Measurements from ENCODE around the gene ABI2. TPM values are rescaled to one million over a fixed set of nuclear protein-coding genes. Genes with fewer than 3 reads are reported as not detected.

The ABI2 gene
- total and polyA plus RNA-seq, 2 of the 4 experiments (the other 2 are of a cell fraction) = 35.7 to 54.0 TPM

- Histone ChIP-seq H3K79me1 (ENCODE audit: low read depth in 1 of 2, low read length in 2 of 2) (peaks cover 16 to 32% of the 10 kb centered on the region in 2 experiments), H4K8ac (ENCODE audit: low read depth in 2 of 2, low read length in 2 of 2) (no peak overlapping the region), H3K27ac (ENCODE audit: insufficient read depth, low read length) (no peak overlapping the region), H3K9me1 (ENCODE audit: insufficient read depth, low read length) (0 out of 2 replicates have a peak, but pooled peaks cover 1% of the 10 kb centered on the region), H3K14ac (replicated peaks; ENCODE audit: low read depth, low read length) (no peak overlapping the region), H4K91ac (ENCODE audit: insufficient read depth, low read depth, low read length) (no peak overlapping the region), H2AK9ac (replicated peaks; ENCODE audit: low read depth, low read length, poor library complexity) (no peak overlapping the region), H3K18ac (ENCODE audit: low read depth, low read length) (no peak overlapping the region), H3K9me3 (ENCODE audit: control insufficient read depth, insufficient read depth, low read length) (no peaks in the 10 kb centered on the region), H2BK15ac (ENCODE audit: low read depth, low read length) (no peak overlapping the region), H2AFZ (replicated peaks; ENCODE audit: low read length, poor library complexity) (no peak overlapping the region), H4K20me1 (ENCODE audit: insufficient read depth, low read length) (no peaks in the 10 kb centered on the region), H2BK120ac (ENCODE audit: low read depth, low read length) (no peak overlapping the region), H3K4me1 (ENCODE audit: control insufficient read depth, insufficient read depth, low read length) (no peaks in the 10 kb centered on the region), H3K4ac (ENCODE audit: low read depth, low read length) (no peak overlapping the region), H2AK5ac (ENCODE audit: low read depth, low read length) (no peak overlapping the region), H3K4me3 (ENCODE audit: insufficient read depth, low read depth, low read length) (no peak overlapping the region), H2BK20ac (ENCODE audit: low read depth, low read length) (no peak overlapping the region), H4K5ac (ENCODE audit: low read depth, low read length) (no peak overlapping the region), H3K56ac (ENCODE audit: extremely low read depth, insufficient read depth, low read length) (no peak overlapping the region), H3K4me2 (ENCODE audit: low read depth, low read length) (no peak overlapping the region), H3K36me3 (ENCODE audit: control insufficient read depth, insufficient read depth, low read length) (0 out of 2 replicates have a peak, but pooled peaks cover 2% of the 10 kb centered on the region), H3K9ac (ENCODE audit: low read depth, low read length) (no peak overlapping the region), H2BK5ac (ENCODE audit: low read depth, low read length, poor library complexity, severe bottlenecking) (no peak overlapping the region), H3K27me3 (ENCODE audit: control insufficient read depth, insufficient read depth, low read length) (no peaks in the 10 kb centered on the region), H3K23ac (ENCODE audit: low read depth, low read length) (no peak overlapping the region)
- no peak for ATAC-seq (ENCODE audit: low read depth)
- BruUV-seq (replicated peaks) = no TSS peak
- POLR2A ChIA-PET (ENCODE audit: unreplicated experiment) = no interaction called here
- TF ChIP-seq RCOR1 (IDR thresholded peaks at IDR 0.05; ENCODE audit: insufficient replicate concordance, low read length) = no peak
- no peak for TF ChIP-seq FOS (IDR thresholded peaks at IDR 0.05; ENCODE audit: low read depth, low read length)
- TF ChIP-seq RFX5 (IDR thresholded peaks at IDR 0.05; ENCODE audit: low read depth, low read length) = no peak
- no peak for TF ChIP-seq RAD21 (IDR thresholded peaks at IDR 0.05; ENCODE audit: low read length)
- no peak for TF ChIP-seq MAZ (IDR thresholded peaks at IDR 0.05; ENCODE audit: borderline replicate concordance, low read depth, low read length)
- TF ChIP-seq NFE2L2 (IDR thresholded peaks at IDR 0.05; ENCODE audit: low read depth, low read length) = no peak
- no peak for TF ChIP-seq USF2 (IDR thresholded peaks at IDR 0.05; ENCODE audit: low read depth, low read length)
- TF ChIP-seq SMC3 (IDR thresholded peaks at IDR 0.05; ENCODE audit: low read depth, low read length) = no peak
- no peak for TF ChIP-seq ELK1 (IDR thresholded peaks at IDR 0.05; ENCODE audit: borderline replicate concordance, low read depth, low read length)
- no peak for TF ChIP-seq CEBPB (IDR thresholded peaks at IDR 0.05; ENCODE audit: low read depth, low read length)
- no peak for TF ChIP-seq BHLHE40 (IDR thresholded peaks at IDR 0.05; ENCODE audit: low read depth, low read length)
- TF ChIP-seq MAFK (IDR thresholded peaks at IDR 0.05; ENCODE audit: low read depth, low read length) = no peak
- no peak for TF ChIP-seq MXI1 (IDR thresholded peaks at IDR 0.05; ENCODE audit: borderline replicate concordance, low read depth, low read length)
- TF ChIP-seq CTCF (conservative IDR thresholded peaks at IDR 0.05; ENCODE audit: low read depth, low read length) = no peak
- TF ChIP-seq POLR2A (IDR thresholded peaks at IDR 0.05; ENCODE audit: low read depth, low read length) = no peak
- no peak for TF ChIP-seq CHD1 (IDR thresholded peaks at IDR 0.05; ENCODE audit: low read depth, low read length)
- dilution Hi-C loops (cut with HindIII; ENCODE audit: low sequenced_read_pairs, unreplicated experiment) (no loop called here), in situ Hi-C loops (cut with MboI; ENCODE audit: low sequenced_read_pairs) (no loop called here), intact Hi-C loops (cut with micrococcal nuclease) (no loop called here)
- CTCF ChIA-PET = no interaction called here
- DNase-seq = no peak
These were observed 48.0 kb downstream of the ABI2 start for GRCh38 chr2:203376173-203376572.
